NT2/D1 (cell line): ENCODE results near the gene RTEL1.
A peak's percentile ranks its signal among the peaks of the same experiment; 100 is the strongest.

Experiments
- DNase-seq: peaks from one replicate; pipeline ENCODE4 v3.0.0-alpha.2; 2011; ENCODE audit warnings: low read depth, low spot score
- H3K27me3 ChIP-seq: 2 replicates; pipeline ENCODE4 v1.6.0; 2011; ENCODE audit warnings: mild to moderate bottlenecking; ENCODE audit not compliant: insufficient read length, insufficient read depth
- H3K36me3 ChIP-seq: 2 replicates; pipeline ENCODE4 v1.6.1; 2011; ENCODE audit warnings: mild to moderate bottlenecking, low read length, mixed read lengths; ENCODE audit not compliant: insufficient read depth, insufficient read length
- H3K4me1 ChIP-seq: 2 replicates; pipeline ENCODE4 v1.5.1; 2011; ENCODE audit not compliant: insufficient read depth, insufficient read length
- H3K4me3 ChIP-seq: 2 replicates; pipeline ENCODE4 v1.5.1; 2011; ENCODE audit warnings: low read depth; ENCODE audit not compliant: insufficient read length
- H3K9ac ChIP-seq: 2 replicates; pipeline ENCODE4 v1.6.0; 2011; ENCODE audit warnings: low read depth; ENCODE audit not compliant: insufficient read length
- H3K9me3 ChIP-seq: 2 replicates; pipeline ENCODE4 v1.5.1; 2011; ENCODE audit warnings: mild to moderate bottlenecking, low read length; ENCODE audit not compliant: insufficient read depth
- SUZ12 ChIP-seq: IDR thresholded peaks from 2 replicates; pipeline ENCODE4 v1.6.1; 2011; ENCODE audit not compliant: insufficient read length, insufficient read depth; ENCODE audit errors: extremely low read depth
- YY1 ChIP-seq: IDR thresholded peaks from 2 replicates; pipeline ENCODE4 v1.6.1; 2011; ENCODE audit not compliant: insufficient read length, insufficient read depth
- ZNF274 ChIP-seq: IDR thresholded peaks from 2 replicates; pipeline ENCODE4 v1.6.1; 2011; ENCODE audit warnings: mild to moderate bottlenecking, low read depth, low read length

The RTEL1 gene

DNA sequence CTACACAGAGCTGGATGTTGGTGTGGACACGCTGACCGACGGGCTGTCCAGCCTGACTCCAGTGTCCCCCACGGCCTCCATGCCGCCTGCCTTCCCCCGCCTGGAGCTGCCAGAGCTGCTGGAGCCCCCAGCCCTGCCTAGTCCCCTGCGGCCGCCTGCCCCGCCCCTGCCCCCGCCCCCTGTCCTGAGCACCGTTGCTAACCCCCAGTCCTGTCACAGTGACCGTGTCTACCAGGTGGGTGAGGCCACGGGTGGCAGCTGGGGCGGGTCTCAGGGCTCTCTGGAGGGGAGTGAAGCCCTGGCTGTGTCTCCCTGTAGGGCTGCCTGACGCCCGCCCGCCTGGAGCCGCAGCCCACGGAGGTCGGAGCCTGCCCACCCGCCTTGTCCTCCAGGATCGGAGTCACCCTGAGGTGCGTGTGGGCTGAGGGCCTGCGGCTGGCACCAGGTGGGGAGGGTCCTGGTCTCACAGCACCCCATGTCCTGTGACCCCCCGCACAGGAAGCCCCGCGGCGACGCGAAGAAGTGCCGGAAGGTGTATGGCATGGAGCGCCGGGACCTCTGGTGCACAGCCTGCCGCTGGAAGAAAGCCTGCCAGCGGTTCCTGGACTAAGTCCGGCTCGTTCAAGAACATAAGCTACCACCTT is 84.4 kb downstream of the RTEL1 start:
- Histone ChIP-seq H3K36me3 (peaks cover 59% of the 10 kb centered on the region), H3K4me3 (no peak overlapping the region), H3K4me1 (peaks cover 32% of the 10 kb centered on the region), H3K9me3 (no peaks in the 10 kb centered on the region), H3K27me3 (no peaks in the 10 kb centered on the region), H3K9ac (peak overlapping the region; percentile 56)
- no peak for DNase-seq
- TF ChIP-seq ZNF274 (no peak), SUZ12 (no peak)

DNA sequence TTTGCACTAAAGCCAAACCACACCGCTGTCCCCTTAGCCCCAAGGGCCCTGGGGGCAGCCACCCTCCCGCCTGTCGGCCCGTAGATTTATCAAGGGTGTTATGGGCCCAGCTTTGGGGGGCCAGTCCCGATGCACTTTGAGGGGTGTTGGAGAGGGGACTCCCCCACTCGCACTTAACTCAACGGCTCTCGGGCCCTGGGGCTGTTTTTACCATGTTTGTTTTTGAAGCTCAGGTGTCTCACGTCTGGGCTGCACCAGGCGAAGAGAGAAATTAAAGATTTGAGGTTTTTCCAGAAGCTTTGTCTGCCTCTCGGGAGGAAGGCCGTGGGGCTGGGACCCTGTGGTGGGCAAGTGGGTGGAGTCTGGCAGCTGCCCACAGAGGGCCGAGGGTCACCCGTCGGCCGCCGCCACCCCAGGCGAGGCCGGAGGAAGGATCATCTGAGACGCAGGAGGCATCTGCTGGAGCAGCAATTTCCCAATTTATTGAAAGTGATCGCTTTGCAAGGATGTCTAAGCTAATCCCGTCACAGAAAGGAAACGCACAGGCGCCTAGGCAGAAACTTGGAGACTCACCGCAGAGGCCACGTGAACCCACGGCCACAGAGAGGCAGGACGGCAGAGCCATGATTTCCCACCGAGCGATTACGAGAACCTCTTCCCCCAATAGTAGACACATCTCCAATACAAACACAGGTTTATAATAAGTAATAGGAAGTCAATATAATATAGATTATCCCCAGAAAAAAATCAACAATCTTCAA is 85.3 kb downstream of the RTEL1 start:
- Histone ChIP-seq H3K36me3 (peaks cover 62% of the 10 kb centered on the region), H3K27me3 (no peaks in the 10 kb centered on the region), H3K9ac (no peak overlapping the region), H3K4me3 (no peak overlapping the region), H3K4me1 (peaks cover 35% of the 10 kb centered on the region), H3K9me3 (no peaks in the 10 kb centered on the region)
- TF ChIP-seq ZNF274 (no peak), YY1 (no peak), SUZ12 (no peak)
- no peak for DNase-seq

DNA sequence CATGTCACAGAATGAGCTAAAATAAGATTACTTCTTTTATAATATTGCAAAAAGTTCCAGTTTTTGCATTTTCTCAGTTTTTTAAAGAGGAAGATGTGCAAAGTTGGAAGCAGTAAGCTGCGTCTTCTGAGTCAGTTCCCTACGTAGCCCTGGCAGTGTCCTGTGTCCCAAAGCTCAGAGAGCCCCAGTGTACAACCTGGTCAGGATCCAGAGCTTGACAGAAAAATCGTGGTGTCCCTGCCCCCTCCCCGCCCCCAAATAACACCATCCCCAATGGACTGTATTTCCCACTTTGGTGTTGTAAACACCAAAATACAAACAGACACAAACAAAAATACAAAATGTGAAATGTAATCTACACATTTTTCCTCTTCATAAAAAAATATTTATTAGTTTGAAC is 86.0 kb downstream of the RTEL1 start:
- Histone ChIP-seq H3K9ac (no peak overlapping the region), H3K4me3 (no peak overlapping the region), H3K9me3 (no peaks in the 10 kb centered on the region), H3K27me3 (no peaks in the 10 kb centered on the region), H3K4me1 (peaks cover 31% of the 10 kb centered on the region), H3K36me3 (peaks cover 64% of the 10 kb centered on the region)
- DNase-seq = no peak
- TF ChIP-seq YY1 (no peak), SUZ12 (no peak), ZNF274 (no peak)

DNA sequence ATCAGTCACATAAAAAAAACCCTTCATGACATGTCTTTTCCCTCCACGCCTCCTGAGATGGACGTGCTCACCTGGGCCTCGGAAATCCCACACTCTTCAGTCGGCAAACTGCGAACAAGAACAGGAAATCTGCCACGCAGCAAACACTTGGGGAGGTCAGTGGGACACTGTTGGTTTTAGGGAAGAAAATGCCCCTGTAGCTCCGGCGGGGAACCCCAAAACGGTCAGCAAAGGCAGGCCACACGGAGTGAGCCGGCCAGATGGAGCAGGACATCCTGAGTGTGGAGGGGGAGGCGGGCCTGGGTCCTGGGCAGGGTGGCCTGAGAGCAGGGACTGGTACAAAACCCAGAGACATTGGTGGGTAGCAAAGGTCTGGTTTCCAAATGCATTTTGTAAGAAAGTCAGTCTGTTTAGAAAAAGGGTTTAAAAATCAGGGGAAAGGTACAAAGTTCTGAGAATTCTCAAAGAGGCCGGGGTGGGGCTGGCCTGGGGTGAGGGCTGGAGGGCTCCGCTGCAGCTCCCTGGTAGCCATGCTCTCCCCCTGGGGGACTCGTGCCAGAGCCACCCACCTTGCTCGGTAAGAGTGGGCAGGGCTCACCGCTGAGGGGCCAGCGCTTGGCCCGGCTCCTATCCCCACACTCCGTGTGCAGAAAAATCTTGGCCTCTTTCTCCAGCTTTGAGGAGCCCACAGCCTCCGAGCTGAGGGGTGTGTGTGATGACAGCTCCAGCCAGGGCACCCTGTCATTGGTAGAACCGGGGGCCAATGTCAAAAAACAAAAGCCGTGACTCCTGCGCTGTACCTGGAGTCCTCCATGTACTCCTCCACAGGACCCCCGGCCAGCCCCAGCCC is 86.7 kb downstream of the RTEL1 start:
- Histone ChIP-seq H3K4me1 (peaks cover 30% of the 10 kb centered on the region), H3K9ac (peak overlapping the region; percentile 70), H3K27me3 (no peaks in the 10 kb centered on the region), H3K4me3 (no peak overlapping the region), H3K9me3 (no peaks in the 10 kb centered on the region), H3K36me3 (peaks cover 64% of the 10 kb centered on the region)
- TF ChIP-seq ZNF274 (no peak), SUZ12 (no peak), YY1 (no peak)
- no peak for DNase-seq

DNA sequence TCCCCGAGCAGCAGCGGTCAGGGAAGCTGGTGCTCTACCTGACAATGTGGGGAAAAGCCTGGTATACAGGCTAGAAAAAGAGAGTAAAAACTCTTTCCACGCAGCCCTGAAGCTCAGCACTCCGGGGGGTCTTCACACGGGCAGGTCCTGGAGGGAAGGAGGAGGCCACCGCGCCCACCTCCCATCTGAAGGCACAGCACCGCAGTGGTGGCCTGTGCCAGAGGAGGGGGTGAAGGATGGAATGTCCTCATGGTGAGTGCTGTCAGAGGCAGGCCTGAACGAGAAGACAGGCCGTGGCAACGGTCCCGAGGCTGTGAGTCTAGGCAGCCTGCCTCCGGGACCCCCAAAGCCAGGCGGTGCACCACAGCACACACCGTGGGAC is 87.3 kb downstream of the RTEL1 start:
- H3K4me3 ChIP-seq = no peak overlapping the region
- H3K36me3 ChIP-seq = peaks cover 67% of the 10 kb centered on the region
- DNase-seq = no peak
- no peaks in the 10 kb centered on the region for H3K9me3 ChIP-seq
- no peak for TF ChIP-seq YY1
- TF ChIP-seq SUZ12 = no peak
- TF ChIP-seq ZNF274 = no peak
- peaks cover 30% of the 10 kb centered on the region for H3K4me1 ChIP-seq
- no peaks in the 10 kb centered on the region for H3K27me3 ChIP-seq
- H3K9ac ChIP-seq = no peak overlapping the region
